ENCODE measurements around the gene PALMD.

Gene PALMD

DNA sequence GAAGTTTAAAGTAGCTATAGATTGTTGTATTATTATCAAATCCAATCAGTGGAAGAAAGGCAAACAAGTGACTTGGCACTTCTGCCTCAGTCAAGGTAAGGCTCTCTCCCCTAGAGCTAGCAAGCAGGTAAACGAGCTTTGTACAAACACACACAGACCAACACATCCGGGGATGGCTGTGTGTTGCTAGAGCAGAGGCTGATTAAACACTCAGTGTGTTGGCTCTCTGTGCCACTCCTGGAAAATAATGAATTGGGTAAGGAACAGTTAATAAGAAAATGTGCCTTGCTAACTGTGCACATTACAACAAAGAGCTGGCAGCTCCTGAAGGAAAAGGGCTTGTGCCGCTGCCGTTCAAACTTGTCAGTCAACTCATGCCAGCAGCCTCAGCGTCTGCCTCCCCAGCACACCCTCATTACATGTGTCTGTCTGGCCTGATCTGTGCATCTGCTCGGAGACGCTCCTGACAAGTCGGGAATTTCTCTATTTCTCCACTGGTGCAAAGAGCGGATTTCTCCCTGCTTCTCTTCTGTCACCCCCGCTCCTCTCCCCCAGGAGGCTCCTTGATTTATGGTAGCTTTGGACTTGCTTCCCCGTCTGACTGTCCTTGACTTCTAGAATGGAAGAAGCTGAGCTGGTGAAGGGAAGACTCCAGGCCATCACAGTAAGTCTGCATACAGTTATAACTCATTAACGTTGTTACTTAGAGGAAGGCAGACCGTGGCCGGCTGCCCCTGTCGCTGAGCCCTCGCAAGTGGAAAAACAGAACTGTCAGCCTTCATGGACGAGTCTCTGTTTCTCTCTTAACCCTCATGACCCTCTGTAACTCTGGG lies at the start of gene PALMD:
PALMD (plus strand) TSS at position 415 of the 833 bp plus-strand sequence; CDS start at position 620, 205 bp downstream.
- DNase-seq = peak; percentile 15

GRCh38 chr1:99598738-99599411 lies 47.0 kb upstream of the PALMD start:
- no peak for DNase-seq

- DNase-seq = no peak
These were observed 46.2 kb upstream of the PALMD start for GRCh38 chr1:99599678-99600175.

DNA sequence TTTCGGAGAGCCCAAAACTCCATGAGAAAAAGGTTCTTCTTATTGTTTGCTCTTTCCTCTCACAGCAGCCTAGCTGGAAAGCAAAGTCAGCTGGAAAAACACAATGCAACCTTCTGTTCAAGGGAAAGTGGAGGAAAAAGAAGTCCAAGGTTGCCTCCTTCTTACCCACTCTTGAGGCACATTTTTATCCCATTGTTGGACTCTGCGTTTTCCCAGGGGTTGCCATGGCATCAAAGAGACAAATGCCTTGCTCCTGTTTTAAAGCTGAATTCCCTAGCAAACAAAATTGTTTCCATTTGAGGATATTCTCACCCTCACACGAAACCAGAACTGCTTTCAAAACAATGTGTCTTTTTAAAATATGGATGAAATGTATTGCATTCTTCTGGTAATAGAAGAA lies 45.1 kb upstream of the PALMD start:
- DNase-seq = no peak

DNA sequence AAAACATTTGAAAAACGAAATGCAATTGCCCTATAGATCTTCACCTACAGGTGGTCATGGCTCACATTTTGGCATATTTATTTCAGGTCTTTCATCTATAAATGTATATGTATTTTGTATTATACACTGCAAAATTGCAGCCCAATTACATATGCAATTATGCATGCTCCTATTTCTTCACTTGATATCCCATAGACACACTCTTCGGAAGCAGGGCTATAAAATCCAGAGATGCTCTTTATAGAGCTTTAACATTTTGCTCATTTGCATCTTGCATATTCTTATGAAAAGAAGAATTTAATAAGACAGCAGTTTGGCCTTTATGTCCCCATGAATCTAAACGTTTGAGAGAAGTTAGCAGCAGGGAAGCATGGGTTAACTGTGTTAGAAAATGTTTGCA lies 44.7 kb upstream of the PALMD start:
- DNase-seq = no peak

DNA sequence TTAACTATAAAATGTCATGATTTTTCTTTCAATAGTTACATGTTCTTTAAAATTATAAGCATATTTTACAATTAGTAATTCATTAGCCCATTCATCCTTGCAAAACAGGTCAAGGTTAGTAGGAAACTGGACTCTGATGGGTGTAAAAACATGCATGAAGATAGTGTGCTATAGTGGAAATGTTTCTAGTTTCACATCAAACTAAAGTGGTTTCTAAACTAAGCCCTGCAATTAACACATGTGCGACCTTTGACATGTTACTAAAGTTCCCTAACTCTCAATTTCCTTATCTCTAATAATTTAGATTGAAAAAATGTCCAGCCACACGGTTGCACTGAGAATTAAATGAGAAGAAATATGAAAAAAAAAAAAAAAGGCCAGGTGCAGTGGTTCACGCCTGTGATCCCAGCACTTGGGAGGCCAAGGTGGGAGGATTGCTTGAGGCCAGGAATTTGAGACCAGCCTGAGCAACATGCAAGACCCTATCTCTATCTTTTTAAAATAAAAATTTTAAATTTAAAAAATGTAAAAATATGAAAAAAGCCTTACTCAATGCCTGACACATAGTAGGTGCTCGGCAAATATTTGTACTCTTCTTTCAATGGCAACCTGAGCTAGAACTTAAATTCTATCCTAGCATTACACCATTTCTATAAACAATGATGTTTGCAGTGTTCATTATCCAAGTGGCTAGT lies 44.1 kb upstream of the PALMD start:
- no peak for DNase-seq

DNA sequence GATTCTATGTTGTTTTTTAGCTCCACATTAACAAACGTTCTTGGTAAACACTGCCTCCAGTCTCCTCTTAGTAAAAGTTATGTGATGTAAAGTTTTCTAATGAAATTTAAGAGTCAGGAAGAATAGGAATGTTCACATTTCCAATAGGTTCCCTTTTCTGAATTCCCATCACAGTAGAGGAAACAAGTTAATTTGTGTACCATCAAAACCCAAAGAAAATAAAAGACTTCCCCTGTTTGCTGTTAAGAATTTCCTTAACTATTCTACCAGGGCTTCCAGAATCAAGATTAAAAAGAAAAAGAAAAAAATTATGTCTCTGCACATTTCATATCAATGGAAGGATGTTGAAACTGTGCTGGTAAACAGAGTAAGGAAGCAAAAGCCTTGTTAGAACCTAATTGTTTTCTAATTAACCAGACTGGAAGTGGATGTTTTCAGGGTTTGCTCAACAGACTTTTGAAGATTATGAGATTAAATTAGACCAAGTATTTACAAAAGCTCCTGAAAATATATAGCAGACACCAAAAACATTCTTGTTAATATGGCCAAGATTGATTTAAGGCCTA lies 43.4 kb upstream of the PALMD start:
- DNase-seq = no peak

- DNase-seq = no peak
These were observed 42.0 kb upstream of the PALMD start for GRCh38 chr1:99603699-99604560.

DNA sequence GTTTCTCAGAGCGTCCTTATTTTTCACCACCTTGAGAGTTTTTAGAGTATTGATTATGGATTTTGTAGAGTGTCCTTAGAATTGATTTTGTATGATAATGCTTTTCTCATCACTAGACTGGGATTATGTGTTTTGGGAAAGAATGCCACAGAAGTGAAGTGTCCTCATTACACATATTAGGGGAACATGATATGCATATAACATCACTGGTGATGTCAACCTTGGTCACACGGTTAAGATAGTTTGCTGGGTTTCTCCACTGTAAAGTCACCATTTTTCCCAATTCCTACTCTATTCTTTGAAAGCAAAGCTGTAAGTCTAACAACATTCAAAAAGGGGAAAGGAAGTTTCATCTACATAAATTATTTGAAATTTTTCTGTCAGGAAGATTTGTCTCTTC lies 39.6 kb upstream of the PALMD start:
- DNase-seq = no peak

- no peak for DNase-seq
These were observed 38.3 kb upstream of the PALMD start for GRCh38 chr1:99607590-99607989.

GRCh38 chr1:99608058-99608457 lies 37.9 kb upstream of the PALMD start:
- no peak for DNase-seq

DNA sequence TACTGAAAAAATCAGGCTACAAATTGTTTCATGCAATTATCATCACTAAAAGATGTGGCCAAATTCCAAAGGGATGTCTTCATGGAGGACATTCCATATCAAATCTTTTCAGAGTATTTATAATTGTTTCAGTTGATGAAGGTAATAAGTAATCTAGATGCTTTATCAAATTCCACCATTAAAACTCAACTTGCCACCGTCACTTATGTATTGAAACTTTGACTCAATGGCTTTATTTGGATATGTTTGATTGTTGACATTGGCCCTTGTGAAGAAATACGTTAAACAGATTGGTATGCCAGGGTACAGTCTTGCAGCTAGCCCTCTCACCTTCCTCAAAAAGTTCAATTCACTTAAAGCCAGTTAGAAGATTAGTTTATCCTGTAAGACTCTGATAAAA lies 32.2 kb upstream of the PALMD start:
- no peak for DNase-seq

- DNase-seq = no peak
These were observed 31.2 kb upstream of the PALMD start for GRCh38 chr1:99614728-99615127.

DNA sequence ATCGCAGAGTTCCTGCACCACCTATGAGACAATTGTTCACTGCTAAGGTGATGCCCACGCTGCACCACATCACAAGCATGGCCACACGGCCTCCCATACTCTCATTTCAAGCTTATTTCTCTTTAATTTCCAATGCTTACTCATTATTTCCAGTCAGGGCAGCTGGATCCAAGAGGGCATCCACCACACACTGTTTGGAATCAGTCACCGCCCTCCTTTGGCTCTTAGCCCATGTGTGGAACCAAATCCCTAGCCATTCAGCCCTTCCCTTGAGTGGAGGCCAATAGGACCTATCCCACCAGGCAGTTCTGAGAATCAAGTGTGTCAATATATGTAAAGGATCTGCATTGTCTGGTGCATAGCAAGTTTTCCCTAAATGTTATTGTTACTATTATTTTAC lies 26.3 kb upstream of the PALMD start:
- no peak for DNase-seq

- DNase-seq = no peak
These were observed 24.5 kb upstream of the PALMD start for GRCh38 chr1:99621340-99621901.

DNA sequence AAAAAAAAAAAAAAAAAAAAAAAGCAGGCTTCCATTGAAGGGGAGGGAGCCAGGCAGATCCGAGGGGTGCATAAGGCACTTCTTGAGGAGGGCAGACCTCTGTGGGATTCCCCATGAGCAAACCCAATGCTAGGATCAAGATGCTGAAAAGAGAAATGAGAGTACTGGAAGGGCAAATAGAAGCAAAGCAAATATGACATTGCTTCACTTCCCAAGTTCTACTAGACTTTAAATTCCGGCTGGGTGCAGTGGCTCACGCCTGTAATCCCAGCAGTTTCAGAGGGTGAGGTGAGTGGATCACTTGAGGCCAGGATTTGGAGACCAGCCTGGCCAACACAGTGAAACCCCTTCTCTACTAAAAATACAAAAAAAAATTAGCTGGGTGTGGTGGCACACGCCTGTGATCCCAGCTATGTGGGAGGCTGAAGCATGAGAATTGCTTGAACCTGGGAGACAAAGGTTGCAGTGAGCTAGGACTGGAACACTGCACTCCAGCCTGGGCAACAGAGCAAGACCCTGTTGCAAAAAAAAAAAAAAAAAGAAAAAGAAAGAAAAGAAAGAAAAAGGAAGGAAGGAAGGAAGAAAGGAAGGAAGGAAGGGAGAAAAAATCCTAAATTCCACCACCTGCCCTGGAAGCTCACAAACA lies 23.1 kb upstream of the PALMD start:
- no peak for DNase-seq

DNA sequence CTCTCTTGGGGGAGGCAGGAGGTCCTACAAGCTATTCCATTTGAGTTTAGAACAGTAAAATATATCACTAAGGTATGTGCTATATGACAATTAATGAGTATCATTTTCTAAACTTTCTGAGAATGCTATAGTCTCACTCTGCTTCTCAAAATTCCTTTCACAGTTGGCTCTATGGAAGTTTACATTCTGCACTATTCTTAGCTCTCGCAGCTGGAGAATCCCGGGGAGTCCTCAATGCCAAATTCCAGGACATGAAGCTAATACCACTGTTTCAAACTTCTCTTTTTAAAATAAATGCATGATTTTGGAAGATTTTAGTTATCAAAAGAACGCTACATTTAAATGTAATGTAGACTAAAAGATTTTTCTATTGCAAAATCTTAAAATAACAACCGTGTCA lies 22.4 kb upstream of the PALMD start:
- no peak for DNase-seq

DNA sequence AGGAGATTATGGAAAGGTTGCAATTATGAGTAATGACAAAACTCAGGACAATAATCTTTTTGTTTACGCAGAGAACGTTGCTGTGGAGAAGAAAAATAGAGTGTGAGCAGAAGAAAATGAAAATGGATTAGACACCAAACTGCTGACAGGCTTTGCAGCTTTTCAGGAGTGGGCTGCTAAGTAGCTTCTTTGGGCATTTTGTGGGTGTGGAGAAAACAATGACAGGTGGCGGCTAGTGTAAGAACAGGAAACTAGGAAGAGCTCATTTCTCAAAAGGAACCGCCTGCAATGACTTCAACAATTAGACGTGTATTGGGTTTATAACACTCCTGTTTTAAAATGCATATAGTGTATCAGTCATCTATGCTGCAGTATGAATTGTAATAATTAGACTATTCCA lies 18.3 kb upstream of the PALMD start:
- no peak for DNase-seq

DNA sequence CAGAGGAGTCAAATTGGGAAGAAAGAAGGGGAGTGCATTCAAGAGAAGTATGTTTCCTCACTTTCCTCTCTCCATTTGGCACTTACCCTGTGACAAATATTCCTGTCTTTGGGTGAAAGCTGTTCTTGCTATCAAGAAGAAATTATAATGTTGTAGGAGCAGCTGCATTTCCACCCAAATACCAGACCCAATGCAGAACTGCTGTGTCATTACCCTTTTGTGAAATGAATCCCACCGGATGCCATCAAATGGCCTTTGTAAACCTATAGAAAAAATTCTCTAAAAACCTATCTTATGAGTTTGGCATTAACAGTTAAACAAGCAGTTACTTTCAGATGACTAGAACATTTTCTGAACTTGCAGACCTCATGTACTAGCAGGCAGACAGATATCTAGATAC lies 16.7 kb upstream of the PALMD start:
- DNase-seq = no peak

DNA sequence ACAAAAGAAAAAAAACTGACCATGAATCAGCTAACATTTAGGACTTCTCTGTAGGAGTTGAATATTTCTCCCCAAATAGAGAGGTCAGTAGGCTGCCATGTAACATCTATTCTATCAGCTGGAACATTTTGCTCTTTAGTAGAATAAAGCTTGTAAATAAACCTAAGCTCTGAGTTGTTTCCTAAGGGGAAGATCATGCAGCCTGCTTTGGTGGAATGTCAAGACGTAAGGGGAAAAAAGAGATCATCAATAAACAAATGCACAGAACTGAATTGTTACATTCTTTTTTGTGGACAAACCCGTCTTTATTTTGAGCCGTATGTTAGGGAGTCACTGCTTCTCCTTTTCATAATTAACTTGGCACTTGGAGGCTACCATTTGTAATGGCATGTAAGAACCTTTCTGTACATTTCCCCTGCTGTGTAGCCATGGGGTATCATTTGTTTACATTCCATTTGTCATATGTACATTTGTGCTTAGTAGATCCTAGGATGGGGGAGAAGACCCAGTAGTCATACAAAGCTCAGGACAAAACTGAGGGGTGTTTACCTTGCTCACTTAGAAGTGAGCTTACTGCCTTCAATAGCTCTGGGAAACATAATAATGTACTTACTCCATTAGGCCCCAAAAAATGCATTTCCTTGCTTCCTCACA lies 10.8 kb upstream of the PALMD start:
- DNase-seq = no peak

DNA sequence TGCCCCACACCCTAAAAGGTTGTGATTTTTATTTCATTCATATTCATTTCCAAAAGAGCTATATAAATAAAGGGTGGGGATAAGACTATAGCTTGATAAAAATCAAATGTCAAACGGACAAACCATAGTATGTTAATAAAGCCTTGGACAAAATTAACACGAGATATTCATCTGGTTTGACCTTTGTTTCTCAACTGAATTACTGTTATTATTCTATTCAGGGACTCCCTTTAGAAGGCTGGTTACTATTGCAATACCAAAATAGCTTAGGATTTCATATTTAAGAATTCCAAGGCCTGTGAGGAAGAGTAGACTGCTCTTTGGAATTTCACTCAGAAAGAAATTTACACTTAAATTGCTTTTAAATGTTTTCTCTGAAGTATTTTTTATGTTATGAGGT lies 10.2 kb upstream of the PALMD start:
- DNase-seq = no peak

Measured in NCI-H774 (cell line).